ENCODE results near the gene KLHL1.

DNA sequence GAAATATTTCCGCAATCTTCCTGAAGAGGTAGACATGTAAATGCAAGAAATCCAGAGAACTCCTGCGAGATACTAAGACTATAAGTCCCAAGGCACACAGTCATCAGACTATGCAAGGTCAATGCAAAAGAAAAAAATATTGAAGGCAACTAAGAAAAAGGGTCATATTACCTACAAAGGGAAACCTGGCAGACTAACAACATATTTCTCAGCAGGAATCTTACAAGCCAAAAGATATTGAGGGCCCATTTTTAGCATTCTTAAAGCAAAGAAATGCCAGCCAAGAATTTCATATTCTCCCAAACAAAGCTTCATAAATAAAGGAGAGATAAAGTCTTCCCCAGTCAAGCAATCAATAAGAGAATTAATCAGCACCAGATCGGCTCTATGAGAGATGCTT is 299.1 kb downstream of the KLHL1 start:
- TF ChIP-seq JUND (CRISPR knock-in tag; IDR thresholded peaks at IDR 0.05) (no peak), POLR2A (IDR thresholded peaks at IDR 0.05; ENCODE audit: insufficient read depth in 1 of 2, low read depth in 2 of 2, low read length in 2 of 2) (no peak), HDAC2 (CRISPR knock-in tag; IDR thresholded peaks at IDR 0.05) (no peak), RFXANK (CRISPR knock-in tag; IDR thresholded peaks at IDR 0.05) (no peak), BHLHE40 (IDR thresholded peaks at IDR 0.05; ENCODE audit: low read length) (no peak), ZBTB7A (CRISPR knock-in tag; IDR thresholded peaks at IDR 0.05) (no peak), SP1 (IDR thresholded peaks at IDR 0.05) (no peak), SP1 (CRISPR knock-in tag; IDR thresholded peaks at IDR 0.05) (no peak)
- TF ChIP-seq, protein P1, sequence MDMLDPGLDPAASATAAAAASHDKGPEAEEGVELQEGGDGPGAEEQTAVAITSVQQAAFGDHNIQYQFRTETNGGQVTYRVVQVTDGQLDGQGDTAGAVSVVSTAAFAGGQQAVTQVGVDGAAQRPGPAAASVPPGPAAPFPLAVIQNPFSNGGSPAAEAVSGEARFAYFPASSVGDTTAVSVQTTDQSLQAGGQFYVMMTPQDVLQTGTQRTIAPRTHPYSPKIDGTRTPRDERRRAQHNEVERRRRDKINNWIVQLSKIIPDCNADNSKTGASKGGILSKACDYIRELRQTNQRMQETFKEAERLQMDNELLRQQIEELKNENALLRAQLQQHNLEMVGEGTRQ (IDR thresholded peaks at IDR 0.05; ENCODE audit: low read depth, low read length): no peak
- TF ChIP-seq, protein P1 (CRISPR knock-in tag; IDR thresholded peaks at IDR 0.05; ENCODE audit: borderline replicate concordance): no peak
- TF ChIP-seq, protein P2, sequence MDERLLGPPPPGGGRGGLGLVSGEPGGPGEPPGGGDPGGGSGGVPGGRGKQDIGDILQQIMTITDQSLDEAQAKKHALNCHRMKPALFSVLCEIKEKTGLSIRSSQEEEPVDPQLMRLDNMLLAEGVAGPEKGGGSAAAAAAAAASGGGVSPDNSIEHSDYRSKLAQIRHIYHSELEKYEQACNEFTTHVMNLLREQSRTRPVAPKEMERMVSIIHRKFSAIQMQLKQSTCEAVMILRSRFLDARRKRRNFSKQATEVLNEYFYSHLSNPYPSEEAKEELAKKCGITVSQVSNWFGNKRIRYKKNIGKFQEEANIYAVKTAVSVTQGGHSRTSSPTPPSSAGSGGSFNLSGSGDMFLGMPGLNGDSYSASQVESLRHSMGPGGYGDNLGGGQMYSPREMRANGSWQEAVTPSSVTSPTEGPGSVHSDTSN (CRISPR knock-in tag; IDR thresholded peaks at IDR 0.05): no peak
- TF ChIP-seq, protein P3, sequence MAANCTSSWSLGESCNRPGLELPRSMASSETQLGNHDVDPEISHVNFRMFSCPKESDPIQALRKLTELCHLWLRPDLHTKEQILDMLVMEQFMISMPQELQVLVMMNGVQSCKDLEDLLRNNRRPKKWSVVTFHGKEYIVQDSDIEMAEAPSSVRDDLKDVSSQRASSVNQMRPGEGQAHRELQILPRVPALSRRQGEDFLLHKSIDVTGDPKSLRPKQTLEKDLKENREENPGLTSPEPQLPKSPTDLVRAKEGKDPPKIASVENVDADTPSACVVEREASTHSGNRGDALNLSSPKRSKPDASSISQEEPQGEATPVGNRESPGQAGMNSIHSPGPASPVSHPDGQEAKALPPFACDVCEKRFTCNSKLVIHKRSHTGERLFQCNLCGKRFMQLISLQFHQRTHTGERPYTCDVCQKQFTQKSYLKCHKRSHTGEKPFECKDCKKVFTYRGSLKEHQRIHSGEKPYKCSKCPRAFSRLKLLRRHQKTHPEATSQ (CRISPR knock-in tag; IDR thresholded peaks at IDR 0.05; ENCODE audit: borderline replicate concordance): no peak
- TF ChIP-seq, protein P4, sequence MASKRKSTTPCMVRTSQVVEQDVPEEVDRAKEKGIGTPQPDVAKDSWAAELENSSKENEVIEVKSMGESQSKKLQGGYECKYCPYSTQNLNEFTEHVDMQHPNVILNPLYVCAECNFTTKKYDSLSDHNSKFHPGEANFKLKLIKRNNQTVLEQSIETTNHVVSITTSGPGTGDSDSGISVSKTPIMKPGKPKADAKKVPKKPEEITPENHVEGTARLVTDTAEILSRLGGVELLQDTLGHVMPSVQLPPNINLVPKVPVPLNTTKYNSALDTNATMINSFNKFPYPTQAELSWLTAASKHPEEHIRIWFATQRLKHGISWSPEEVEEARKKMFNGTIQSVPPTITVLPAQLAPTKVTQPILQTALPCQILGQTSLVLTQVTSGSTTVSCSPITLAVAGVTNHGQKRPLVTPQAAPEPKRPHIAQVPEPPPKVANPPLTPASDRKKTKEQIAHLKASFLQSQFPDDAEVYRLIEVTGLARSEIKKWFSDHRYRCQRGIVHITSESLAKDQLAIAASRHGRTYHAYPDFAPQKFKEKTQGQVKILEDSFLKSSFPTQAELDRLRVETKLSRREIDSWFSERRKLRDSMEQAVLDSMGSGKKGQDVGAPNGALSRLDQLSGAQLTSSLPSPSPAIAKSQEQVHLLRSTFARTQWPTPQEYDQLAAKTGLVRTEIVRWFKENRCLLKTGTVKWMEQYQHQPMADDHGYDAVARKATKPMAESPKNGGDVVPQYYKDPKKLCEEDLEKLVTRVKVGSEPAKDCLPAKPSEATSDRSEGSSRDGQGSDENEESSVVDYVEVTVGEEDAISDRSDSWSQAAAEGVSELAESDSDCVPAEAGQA (IDR thresholded peaks at IDR 0.05; ENCODE audit: low read depth): no peak
- TF ChIP-seq, protein P4 (CRISPR knock-in tag; IDR thresholded peaks at IDR 0.05; ENCODE audit: borderline replicate concordance): no peak
